ENCODE measurements around the gene ST3GAL3.
"Not testable (repeated sequence)": the region's sequence is repeated elsewhere in the genome, so short reads cannot be mapped to it uniquely, and the experiment has no call there.

The ST3GAL3 gene

DNA sequence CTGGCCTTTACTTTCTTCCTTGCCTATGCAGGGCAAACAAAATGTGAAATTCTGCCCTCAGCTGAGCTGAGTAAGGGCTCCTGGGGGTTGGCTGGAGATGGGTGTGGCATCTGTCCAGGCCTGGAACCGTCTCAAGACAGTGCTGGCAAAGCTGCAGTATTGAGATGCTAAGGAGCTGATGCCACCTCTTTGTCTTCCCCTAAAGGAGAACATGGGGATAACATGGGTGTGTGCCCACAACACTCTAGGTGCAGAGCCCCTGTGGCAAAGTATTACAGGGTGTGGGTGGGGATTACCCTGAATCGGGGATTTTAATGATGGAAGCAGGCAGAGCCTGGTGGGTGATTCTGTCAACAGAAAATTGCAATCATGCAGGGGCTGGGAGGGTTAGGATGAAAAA, 2.5 kb upstream of the ST3GAL3 start:
- no peak for DNase-seq

DNA sequence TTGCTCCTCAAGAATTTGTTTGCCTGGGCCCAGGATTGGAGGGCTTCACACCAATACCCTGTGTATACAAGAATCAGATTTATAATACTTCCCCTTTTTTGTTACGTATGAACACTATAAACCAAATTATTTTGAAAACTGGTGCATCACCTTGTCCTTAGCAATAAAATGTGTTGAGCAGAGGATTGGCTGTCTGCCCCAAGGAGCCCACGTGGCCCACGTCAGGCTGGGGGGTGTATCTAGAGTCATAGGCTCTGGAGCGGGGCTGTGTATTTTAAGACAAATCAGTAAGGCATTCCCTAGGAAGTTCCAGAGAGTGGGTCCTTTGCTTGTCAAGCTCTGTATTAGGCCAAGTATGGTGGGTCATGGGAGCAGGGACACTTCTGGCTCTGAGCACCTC, 2.0 kb upstream of the ST3GAL3 start:
- DNase-seq: no peak

DNA sequence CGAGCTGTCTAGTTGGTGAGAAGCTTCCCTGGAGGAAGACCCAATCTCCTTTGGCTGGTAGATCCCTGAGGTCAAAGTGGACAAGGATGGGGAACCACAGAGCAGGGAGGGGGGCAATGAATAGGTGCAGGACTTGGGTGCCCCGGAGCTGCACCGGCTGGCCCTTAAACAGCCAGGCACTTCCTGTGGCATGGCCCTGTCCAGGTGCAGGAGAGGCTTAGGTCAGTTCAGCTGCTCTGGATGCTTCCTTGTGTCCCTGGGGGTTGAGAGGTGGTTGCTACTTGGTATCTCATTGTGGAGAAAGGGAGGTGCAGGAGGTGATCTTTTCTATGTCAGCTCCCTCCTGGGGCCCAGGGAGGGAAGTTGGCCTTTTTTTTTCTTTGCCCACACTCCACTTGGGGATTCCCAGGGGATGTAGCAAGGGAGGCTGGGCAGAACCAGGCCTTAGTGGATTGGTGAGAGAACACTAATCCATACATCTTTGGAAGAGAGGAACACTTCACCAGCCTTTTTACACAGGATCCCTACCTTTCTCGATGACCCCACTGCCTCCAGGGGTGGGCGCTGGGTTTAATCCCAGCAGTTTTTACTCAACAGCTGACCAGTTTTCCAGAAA, 1.2 kb upstream of the ST3GAL3 start:
- DNase-seq: no peak

DNA sequence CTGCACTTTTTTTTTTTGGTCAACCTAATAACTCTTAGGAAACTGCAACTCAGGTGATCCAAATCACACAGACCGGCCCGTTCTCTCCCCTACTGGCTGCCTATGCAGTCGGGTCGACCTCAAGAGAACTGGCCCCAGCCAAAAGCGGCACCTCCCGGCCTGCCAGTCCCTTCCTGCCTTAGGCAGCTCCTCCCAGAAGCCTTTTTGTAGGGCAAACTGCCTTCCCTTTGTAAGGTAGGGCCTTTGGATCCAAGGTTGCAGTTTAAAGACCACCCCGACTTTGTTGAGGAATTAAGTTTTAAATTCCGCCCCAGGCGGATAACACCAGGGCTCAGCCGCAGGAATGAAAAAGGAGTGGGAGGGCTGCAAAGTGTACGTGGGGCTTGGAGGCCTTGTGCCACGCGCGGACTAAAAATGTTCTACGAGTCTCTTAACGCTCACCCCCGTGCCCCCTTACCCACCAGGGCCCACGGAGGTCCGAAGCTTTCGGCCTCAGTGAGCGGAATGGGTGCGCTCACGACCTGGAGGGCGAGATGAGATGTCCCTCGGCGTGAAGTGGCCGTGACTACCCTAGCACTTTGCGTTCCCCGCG, 642 bp upstream of the ST3GAL3 start:
- no peak for DNase-seq

DNA sequence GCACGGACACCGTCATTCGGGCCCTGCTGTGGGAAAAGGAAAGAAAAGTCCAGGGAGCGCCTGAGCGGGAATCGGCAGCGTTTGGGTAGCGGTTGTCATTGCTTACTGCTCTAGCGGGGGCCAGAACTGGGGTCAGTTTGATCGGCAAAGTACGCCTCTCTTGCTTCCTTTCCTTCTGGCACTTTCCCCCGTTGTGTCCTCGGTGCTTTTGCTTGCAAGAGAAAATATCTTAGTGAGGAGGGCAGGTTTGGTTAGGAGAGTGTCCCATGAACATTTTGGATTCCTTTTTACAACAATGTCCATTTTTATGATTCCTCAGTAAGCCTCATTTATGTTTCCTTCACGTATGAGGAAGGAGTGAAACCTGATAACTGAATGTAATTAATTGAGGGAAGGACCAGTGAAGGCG, 670 bp downstream of the ST3GAL3 start:
- DNase-seq: no peak

DNA sequence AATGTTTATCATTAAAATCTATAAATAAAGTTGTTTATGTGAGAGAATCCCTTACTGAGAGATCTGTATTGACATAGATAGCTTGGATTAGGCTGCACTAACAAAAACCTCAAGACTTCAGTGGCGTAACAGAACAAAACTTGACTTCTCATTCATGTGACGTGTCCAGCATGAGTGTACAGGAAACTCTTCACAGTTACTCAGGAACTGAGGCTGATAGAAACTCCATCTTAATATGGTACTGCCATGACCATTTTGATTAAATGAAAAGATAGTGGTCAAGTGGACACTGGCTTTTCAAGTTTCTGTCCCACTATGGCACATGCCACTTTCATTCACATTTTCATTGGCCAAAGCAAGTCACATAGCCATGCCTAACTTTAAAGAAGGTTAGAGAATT, 3.7 kb downstream of the ST3GAL3 start:
- DNase-seq: no peak

DNA sequence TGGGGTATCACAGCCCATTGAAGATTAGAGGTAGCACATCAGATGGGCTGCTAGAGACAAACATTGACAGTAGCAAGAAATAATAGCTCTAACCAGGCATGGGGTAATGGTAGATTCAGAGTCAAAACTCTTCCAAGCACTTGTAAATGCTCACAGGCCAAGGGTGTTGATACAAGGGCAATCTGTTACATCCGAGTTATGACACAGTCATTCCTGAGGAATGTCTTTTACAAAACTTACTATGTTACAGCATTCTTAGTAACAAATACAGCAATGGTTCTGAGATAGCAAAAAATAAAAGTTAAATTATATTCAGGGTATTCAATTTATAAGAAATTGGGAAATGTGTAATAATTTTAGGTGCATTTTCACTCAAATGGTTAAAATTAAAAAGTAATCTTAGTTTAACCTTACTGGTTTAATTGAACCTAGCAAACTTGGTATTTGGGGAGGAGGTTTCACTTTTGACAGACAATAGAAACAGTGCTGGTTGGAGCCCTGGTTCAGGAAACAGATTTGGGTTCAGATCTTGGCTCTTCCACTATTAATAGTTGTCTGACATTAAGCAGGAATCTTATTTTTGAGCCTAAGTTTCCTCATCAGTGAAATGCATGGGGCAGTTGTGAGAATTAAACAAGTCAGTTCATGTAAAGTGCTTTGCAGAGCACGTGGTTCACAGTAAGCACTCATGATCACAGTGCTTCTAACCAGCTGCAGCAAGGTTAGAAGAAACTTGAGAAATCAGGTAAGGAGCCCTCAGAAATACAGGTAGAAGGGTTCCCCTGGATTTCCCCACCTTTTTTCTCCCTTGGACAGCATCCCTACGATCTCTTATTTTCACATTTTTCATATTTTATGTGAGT, 4.4 kb downstream of the ST3GAL3 start:
- no peak for DNase-seq

DNA sequence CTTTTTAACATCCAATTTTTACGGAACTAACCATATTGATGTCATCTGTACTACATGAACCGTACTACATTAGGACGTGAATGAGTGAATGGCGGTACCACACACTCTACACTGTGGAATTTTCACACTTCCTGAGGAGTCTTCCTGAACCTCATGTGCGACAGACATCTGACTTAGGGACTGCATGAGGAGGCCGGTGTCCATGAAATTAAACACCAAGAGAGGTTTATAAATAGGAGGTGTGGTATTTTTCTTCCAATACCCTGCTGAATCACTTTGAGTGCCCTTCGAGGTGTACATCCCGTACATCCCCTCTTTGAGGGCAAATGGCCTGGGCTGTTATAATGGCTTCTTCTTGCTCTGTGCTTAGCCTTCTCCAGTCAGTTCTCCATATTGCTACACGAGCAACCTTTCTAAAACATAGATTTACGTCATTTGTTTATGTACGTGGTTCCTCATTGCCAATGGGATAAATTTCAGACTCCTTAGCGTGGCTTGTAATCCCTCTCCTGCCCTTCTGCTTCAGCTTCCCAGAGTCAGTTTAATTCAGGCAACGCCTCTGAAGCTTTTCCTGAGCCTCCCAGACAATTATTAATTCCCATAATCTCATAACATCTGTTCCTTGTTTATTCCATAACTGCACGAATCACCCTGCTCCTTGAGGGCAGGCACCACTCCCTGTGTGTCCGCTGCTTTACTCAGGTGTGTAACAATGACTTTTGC, 9.4 kb downstream of the ST3GAL3 start:
- DNase-seq: no peak

DNA sequence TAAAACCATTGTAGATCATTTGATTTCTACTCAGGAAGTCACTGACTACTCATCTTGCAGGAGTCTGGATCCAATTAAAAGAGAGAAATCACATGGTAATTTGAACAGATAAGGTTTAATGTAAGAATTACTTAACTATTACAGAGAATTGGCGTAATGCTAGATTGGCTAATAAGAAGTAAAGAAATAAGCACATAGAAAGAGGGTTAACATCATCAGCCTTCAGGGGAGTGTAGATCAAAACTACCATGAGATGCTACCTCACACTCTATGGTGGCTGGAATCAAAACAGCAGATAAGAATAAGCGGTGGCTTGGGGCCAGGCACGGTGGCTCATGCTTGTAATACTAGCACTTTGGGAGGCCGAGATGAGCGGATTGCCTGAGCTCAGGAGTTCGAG, 11.7 kb downstream of the ST3GAL3 start:
- no peak for DNase-seq

DNA sequence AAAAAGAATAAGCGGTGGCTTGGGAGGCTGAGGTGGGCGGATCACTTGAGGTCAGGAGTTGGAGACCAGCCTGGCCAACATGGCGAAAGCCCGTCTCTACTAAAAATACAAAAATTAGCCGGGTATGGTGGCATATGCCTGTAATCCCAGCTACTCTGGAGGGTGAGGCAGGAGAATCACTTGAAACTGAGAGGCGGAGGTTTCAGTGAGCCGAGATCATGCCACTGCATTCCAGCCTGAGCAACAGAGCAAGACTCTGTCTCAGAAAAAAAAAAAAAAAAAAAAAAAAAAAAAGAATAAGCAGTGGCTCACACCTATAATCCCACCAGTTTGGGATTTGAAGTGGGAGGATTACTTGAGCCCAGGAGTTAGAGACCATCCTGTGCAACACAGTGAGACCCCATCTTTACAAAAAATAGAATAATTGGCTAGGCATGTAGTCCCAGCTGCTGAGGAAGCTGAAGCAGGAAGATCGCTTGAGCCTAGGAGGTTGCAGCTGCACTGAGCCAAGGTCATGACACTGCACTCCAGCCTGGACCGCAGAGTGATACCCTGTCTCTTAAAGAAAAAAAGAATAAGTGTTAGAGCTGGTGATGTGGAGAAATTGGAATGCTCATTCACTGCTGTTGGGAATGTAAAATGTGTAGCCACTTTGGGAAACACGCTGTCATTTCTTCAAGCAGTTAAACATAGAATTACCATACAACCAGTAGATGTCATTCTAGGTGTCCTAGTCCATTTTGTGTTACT, 12.5 kb downstream of the ST3GAL3 start:
- not testable (repeated sequence) for DNase-seq

DNA sequence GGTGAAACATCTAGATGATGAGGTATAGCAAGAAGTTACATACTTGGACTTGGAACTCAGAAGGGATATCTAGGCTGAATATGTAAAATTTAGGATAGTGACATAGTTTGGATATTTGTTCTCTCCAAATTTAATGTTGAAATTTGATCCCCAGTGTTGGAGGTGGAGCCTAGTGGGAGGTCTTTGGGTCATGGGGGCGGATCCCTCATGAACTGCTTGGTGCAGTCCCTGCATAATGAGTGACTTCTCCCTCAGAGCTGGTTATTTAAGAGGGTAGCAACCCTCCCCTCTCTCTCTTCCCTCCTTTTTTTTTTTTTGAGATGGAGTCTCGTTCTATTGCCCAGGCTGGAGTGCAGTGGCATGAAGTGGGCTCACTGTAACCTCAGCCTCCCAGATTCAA, 15.5 kb downstream of the ST3GAL3 start:
- no peak for DNase-seq

DNA sequence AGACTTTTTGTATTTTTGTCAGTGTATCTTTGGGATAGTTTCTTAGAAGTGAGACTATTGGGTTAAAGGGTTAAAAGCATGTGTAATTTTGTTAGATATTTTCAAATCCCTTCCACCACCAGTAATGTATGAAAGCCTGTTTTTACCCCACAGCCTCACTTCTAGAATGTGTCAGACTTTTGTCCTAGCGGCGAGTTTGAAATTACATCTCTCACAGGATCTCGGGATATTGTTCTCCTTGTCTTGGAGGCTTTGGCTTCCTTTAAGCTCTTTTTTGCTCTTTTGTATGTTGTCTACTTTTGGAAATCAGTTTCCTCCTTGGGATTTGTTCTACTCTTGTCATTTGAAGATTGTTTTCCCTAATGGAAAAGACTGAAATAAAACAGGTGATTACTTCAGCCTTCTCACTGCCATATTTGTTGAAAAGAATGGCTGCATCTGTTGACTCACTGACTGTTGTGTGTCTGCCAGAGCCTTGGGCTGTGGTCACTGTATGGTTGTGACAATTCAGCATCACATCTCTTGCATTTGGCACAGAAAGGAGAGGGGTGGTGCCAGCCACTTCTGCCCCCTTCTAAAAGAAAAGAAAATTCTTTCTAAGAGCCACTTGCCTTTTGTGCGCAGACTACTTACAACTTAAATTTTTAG, 22.6 kb downstream of the ST3GAL3 start:
- no peak for DNase-seq

DNA sequence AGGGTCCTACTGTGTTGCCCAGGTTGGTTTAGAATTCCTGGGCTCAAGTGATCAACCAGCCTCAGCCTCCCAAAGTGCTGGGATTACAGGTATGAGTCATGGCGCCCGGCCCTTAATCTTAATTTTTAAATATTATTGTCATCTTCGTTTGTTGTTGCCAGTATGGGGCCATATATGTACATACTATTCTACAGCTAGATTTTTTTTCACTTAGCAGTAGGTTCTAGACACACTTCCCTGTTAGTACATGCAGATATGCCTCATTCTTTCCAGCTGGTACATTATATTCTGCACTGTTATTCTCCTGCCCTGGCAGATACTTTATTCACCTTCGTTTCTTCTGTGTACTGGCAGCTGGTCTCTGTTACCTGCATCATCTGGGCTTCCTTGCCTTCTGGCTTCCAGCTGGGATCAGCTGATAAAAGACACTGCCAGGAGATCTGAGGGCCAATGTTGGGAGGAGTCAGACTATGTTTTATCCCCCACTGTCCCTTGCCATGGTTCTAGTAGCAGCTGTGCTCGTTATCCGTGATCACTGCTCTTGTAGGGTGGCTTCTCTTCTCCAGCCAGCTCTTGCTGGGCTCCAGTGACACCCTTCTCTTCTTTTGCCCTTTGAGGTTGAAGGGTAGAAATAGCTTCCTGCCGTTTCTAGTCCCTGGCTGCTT, 24.7 kb downstream of the ST3GAL3 start:
- DNase-seq: no peak

DNA sequence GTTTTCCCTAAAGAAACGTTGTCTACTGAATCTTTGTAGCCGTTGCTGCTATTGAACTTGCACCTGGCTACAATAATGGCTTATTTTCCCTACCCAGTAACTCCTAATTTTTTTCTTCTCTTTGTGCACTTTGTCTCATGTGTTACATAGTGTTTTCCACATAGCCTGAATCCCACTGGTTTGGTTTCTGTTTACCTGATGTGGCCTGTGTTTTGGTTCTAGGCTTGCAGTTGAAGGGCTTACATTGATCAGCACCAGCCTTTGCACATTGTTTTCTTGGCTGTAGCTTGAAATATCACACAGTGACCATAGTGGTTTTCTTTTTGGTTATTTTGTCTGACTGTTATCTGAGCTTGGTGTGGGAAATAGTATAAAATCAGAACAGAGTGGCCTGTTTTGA, 29.5 kb downstream of the ST3GAL3 start:
- DNase-seq: no peak

DNA sequence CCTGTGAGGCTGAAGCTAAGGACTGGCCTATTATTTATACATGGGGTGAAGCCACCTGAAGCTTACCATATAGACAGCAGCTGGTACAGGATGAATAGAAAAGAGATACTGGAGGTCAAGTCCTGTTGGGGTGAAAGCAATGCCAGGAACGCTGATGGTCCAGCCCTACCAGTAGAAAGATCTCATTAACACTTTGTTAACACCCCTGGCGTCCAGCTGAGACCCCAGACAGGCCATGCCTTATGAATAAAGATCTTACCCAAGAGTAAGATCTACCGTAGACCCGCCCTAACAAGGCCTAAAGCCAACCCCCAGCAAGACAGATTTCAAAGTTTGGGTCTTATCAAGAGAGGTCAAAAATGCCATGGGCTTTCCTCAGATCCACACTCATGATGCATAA, 34.7 kb downstream of the ST3GAL3 start:
- no peak for DNase-seq

DNA sequence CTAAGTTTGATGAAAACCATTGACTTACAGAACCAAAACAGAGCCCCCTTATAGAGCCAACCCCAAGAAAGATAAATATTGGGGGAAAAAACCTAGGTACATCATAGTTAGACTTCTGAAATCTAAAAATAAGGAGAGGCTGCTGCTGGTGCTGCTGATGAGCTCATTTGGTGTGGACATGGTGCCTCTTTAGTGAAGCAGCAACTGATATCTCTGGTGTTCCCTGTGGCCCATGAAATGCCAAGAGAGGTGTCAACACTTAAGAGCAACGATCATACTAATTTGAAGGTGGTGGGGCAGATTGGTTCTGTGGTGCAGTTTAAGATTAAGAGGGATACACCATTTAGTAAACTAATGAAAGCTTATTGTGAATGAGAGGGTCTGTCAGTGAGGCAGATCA, 35.9 kb downstream of the ST3GAL3 start:
- DNase-seq: no peak

DNA sequence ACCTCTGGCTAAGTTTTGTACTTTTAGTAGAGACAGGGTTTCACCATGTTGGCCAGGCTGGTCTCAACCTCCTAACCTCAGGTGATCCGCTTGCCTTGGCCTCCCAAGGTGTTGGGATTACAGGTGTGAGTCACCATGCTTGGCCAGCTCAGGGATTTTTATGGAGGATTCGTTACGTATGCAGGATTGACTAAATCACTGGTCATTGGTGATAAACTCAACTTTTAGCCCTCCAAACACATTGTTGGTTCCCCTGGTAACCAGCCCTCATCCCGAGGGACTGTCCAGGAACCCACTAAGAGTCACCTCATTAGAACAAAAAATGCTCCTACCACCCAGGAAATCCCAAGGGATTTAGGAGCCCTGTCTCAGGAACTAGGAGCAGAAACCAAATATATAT, 40.4 kb downstream of the ST3GAL3 start:
- no peak for DNase-seq

DNA sequence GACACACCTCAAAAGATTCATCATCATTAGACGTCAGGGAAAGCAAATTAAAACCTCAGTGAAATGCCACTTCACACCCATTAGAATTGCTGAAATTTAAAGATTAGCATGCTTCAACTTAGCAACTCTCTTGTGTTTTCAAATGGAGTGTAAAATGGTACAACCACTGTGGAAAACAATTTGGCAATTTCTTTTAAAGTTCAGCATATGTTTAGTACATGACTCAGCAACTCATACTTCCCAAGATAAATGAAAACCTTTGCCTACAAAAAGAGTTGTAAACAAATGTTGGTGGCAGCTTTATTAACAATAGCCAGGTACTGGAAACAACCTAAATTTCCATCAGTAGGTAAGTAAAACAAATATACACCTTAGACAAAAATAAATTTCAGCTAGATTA, 42.7 kb downstream of the ST3GAL3 start:
- no peak for DNase-seq

DNA sequence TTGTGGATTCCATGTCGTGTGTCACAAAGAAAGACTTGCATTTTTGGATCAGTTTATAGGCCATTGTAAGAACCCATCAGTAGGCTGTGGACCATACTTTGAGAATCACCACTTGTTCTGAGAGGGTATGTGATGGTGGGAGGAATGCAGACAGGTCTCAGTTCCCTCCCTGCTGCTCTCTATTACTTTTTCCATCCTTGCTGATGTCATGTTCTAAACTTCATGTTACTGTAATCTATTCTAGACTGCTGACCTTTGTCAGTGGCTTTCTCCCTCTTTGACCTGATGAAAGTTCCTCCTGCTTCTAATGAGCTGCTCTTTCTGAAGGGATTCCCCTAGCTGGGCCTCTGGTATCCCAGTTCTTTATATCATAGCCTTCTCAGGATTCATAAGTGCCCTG, 46.1 kb downstream of the ST3GAL3 start:
- no peak for DNase-seq

DNA sequence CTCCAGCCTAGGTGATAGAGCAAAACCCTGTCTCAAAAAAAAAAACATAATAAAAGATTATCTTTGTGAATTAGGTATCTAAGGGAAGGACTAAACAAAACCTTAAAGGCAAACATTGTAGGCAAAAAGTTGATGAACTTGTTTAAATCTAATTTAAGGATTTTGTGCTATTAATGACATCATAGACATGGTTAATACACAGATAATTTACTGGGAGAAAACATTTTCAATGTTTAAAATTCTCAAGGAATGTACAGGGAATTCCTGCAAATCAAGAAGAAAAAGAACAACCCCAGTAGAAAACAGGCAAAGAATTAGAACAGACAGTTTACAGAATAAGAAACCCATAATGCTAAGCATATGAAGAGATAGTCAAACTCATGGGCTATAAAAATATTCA, 47.6 kb downstream of the ST3GAL3 start:
- no peak for DNase-seq

DNA sequence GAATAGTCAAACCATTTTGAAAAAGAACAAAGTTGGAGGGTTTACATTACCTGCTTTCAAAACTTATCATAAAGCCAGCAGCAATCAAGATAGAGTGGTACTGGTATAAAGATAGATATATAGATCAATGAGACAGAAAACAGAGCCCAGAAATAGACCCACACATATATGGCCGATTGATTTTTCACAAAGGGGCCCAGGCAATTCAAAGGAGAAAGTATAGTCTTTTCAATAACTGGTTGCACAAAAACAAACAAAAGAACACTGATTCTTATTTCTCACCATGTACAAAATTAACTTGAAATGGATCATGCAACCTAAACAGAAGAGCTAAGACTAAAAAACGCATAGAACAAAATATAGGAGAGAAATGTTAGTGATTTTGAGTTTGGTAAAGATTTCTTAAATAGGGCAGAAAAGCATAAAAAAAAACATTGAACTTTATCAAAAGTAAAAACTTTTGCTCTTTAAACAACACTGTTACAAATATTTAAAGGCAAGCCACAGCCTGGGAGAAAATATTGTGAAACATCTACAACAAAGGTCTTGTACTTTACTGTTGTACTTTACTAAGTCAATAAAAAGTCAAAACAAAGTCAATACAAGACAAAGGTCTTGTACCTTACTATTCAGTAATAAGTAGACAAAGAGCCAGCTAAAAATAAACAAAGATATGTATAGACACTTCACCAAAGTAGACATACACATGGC, 50.2 kb downstream of the ST3GAL3 start:
- no peak for DNase-seq

All from CD4-positive, alpha-beta T cell treated with Interleukin-15 for 1 hour (primary cell).